DOHH2 (cell line): ENCODE data around the gene SPATA13.

Source experiments
- EZH2phosphoT487 ChIP-seq: fragments of 200-600 bp; sonication (generic); IDR thresholded peaks from 2 replicates; pipeline ENCODE4 v1.6.1; 2017; ENCODE audit warnings: borderline replicate concordance, mild to moderate bottlenecking, antibody characterized with exemption, low read length, moderate library complexity, mixed read lengths
- TF ChIP-seq, protein P1 (sequence below): fragments of 200-600 bp; sonication (generic); IDR thresholded peaks from one replicate; pipeline ENCODE4 v1.5.1; 2014; ENCODE audit warnings: antibody characterized with exemption, mild to moderate bottlenecking, low read depth, low read length; ENCODE audit not compliant: poor library complexity, severe bottlenecking

DNA sequence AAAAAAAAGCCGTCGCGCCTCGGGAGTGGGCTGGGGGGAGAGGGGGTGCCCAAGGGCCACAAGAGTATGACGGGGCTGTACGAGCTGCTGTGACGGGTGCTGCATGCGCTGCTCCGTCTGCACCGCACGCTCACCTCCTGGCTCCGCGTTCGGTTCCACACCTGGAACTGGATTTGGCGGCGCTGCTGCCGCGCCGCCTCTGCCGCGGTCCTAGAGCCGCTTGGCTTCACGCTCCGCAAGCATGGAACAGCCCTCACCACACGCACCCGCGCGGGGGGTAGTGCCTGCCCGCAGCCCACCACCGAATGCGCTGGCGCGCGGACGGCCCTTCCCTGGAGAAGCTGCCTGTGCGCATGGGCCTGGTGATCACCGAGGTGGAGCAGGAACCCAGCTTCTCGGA lies 167.6 kb downstream of the SPATA13 start:
- TF ChIP-seq, protein P1, sequence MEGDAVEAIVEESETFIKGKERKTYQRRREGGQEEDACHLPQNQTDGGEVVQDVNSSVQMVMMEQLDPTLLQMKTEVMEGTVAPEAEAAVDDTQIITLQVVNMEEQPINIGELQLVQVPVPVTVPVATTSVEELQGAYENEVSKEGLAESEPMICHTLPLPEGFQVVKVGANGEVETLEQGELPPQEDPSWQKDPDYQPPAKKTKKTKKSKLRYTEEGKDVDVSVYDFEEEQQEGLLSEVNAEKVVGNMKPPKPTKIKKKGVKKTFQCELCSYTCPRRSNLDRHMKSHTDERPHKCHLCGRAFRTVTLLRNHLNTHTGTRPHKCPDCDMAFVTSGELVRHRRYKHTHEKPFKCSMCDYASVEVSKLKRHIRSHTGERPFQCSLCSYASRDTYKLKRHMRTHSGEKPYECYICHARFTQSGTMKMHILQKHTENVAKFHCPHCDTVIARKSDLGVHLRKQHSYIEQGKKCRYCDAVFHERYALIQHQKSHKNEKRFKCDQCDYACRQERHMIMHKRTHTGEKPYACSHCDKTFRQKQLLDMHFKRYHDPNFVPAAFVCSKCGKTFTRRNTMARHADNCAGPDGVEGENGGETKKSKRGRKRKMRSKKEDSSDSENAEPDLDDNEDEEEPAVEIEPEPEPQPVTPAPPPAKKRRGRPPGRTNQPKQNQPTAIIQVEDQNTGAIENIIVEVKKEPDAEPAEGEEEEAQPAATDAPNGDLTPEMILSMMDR, result no peak
- TF ChIP-seq EZH2phosphoT487, result no peak
